Hepatic stellate cell (primary cell): ENCODE data around the gene ARHGEF16.
A peak's percentile ranks its signal among the peaks of the same experiment; 100 is the strongest.

Experiments used
- DNase-seq: peaks from one replicate; pipeline ENCODE4 v3.0.0; 2011; ENCODE audit warnings: low spot score

The ARHGEF16 gene

DNA sequence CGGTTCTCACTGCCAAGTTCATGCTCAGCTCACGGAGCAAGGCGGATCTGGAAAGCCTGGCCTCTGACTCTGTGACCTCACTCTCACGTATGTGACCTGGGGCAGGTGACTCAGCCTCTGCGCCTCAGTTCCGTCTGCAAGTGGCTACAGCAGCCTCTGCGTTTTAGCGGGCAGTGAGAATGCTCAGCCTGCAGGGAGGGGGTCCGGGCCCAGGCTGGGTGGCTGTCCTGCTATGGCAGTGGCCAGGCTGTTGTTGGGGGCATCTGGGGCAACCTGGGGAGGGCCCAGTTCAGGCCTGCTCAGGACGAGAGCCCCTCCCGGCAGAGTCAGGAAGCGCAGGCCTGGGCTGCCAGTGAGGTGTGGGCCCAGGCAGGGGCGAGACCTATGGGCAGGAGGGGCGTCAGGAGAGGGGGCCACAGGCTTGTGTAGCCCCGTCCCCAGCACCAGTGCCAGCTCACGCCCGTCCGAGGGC is 27.9 kb downstream of the ARHGEF16 start:
- no peak for DNase-seq

DNA sequence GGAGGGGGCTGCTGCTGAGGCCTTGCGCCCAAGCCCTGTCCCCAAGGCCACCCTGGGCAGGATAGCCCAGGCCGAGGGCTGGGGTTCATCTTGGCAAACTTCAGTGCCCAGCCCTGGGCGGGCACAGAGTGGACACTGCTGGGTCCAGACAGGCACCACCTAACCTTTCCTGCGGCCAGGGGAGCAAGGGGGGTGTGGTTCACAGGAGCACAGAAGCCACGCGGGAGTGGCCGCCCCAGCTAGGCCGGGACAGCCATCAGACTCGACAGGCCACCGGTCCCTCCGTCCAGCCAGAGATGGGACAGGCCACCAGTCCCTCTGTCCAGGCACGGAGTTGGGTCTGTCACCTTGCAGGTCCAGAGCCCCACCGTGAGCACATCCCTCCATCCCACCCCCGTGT is 28.9 kb downstream of the ARHGEF16 start:
- no peak for DNase-seq

DNA sequence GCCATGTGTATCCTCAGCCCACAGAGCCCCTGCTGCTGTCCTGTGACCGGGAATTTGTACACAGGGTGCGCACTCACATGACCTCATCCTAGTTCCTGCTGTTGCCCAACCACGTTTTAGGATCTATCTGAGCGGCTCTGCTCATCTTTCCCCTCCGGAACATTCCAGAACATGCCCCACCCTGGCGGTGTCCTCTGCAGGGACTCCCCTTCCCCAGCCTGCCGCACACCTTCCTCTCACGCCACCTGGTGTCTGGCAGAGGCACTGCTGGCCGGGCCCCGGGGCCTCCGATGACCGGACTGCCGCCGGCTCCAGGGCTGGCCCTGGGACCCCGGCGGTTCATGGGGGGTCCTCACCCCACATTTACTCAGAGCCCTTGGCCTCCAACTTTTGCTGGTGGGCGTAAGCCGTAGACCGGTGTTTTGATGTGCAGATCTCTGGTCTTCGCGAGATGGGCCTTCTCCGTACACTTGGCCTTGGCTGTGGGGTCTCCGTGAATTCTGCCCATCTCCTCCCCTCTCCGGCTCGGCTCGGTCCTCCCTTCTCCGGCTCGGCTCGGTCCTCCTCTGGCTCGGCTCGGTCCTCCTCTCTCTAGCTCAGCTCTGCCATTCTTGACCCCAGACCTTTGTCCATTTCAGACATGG is 29.5 kb downstream of the ARHGEF16 start:
- DNase-seq = peak; percentile 77

DNA sequence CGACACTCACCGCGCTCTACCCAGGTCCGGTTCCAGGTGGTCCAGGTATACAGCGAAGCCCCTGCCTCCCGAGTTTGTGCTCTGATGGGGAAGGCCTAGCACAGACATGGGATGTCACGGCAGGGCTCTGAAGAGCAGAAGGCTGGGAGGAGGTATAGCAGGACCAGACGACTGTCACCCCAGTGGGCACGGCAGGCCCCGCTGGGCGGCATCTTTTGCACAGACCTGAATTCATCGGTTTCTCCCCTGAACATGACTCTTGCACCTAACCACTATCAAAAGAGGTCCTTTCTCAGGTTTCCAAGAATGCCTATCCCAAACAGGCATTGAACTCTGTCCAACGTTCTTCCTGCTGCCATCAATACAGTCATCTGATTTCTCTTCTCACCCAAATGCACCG is 30.6 kb downstream of the ARHGEF16 start:
- DNase-seq = no peak

DNA sequence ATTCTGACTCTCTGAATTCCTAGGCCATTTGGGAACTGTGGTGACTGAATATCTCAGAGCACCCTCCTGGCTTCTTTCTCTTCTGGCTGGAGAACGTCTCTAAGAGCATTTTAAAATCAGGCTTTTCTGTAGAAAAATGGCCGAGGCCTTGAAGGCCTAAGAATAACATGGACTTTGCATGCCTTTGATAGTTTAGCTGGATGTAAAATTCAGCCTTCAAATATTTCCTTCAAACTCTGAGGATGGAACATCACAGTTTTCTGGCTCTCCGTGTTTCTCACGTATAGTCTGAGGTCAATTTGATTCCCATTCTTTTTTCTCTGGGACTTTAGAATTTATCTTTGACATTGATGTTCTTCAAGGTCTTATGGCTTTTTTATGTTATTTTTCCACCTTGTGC is 34.0 kb downstream of the ARHGEF16 start:
- no peak for DNase-seq

DNA sequence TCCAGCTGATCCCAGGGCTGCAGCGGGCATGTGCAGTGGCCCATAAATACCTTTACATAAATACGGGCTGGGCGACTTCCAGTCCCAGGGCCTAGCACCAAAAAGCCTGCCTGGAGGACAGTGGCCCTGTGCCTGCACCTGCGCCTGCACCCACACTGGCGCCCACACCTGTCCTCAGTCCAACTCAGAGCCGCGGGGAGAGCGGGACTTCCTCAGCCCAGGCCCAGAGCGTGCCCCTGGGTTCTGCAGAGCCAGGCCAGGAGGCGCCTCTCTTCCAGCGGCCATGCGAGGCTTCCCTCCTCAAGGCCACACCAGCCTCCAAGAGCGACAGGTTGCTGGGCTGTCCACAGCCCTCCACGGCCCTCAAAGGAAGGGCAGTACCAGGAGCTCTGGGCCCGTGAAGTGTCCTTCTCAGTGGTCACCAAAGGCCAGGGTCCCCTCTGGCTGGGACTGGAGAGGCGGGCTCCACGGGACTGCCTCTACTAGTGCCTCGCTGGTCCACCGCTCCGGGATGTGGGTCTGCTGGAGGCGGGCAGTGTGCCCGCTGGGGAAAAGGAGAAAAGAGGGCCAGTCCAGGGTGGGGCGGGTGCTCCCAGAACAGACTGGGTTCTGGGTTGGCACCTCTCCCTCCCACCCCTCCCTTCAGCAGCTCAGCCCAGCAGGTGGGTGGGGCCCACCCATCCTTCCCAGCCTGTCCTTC is 35.7 kb downstream of the ARHGEF16 start:
- DNase-seq = no peak

DNA sequence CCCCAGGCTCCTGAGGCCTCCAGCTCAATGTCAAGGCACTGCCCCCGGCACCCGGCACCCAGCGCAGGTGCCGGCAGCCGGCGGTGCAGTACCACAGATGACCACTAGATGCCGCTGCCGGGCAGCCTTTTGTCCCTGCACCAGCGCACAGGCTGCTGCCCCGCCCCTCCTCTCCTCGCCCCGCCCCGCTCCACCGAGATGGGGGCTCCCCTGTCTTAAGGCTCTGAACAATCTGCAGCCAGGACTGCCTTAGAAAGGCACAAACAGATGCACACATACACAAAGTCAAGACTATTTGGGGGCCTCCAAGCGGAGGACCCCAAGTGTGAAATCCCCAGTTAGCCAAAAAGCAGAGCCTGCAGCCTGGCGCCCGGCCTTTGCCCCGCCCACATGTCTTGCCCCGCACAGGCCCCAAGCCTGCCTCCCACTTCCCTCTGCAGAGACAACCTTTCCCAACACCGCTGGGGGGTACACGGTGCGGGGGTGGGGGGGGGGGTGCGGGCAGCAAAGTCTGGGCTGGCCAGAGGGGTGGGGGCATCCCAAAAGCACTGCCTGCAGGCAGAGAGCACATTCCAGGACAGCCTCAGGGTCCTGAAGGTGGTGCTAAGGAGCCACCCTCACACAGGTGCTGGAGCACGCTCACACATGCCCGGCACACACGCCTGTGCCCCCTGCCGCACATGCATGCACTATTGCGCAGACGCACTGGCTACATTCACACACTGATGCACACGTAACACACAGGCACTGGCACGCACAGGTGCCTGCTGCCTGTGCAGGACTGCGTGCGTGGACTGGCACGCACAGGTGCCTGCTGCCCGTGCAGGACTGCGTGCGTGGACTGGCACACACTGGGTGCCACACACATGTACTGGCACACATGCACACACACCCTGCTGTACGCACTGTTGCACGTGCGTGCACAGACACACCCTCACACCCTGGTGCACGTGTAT is 37.1 kb downstream of the ARHGEF16 start:
- DNase-seq = peak; percentile 81

DNA sequence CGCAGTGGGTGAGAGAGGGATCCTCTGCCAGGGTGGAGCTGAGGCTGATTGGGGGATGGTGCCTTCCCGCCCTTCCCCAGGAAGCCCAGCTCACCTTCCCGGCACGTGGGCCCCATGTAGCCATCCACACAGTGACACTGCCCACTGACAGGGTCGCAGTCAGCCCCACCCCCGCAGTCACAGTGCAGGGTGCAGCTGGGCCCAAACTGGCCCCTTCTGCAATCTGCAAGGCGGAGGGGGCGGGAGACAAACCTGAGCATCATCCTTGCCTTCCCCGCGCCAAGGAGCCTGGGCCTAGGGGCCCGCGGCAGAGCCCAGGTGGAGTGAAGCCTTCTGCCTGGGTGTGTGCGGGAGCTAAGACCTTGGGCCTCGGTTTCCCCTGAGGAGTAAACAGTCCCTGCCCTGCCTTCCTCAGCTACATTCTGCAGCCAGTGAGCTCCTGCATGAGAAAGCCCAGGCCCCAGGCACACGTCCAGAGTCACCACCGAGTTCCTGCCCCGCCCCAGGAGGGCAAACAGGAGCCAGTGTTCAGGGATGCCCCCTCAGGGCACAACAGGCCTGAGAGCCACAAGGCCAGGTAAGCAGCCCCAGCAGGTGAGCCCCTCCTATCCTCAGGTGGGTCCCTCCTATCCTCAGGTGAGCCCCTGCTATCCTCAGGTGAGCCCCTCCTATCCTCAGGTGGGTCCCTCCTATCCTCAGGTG is 38.2 kb downstream of the ARHGEF16 start:
- DNase-seq = no peak

DNA sequence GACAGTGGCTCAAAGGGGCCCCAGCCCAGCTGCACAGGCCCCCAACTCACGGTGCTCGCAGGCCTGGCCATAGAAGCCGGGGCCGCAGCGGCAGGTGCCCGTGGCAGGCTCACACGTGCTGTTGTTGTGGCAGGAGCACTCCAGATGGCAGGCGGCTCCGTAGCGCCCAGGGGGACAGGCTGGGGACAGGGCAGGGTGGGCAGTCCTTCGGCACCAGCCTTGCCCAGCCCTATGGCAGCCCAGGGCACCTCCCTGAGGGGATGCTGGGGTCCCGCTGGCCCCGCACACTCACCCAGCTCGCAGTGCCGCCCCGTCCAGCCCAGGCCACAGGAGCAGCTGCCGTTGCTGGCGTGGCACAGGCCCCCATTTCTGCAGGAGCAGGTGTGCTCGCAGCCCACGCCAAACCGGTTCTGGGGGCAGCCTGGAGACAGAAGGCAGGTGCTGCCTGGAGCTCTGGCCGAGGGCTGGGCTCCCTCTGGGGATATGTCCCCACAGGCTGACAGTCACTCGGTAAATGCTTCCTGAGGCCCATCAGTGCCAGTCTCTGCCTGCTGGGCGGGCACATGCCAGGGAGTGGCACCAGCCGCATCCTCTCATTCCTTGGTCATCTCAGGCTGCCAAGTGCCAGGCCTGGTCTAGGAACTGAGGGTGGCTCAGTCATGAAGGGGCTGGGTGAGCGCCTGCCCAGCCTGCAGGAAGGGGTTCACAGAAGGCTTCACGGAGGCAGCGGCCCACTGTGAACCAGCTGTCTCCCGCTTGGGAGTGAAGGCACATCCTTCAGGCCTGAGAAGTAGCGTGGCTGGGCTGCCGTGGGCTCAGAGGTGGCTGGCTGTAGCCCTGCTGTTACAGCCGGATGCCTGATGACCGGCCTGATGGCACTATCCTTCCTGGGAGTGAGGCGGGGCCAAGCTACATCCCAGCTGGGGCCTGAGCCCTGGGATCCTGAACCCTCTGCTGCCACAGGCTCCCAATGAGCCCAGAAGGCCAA is 40.1 kb downstream of the ARHGEF16 start:
- no peak for DNase-seq

DNA sequence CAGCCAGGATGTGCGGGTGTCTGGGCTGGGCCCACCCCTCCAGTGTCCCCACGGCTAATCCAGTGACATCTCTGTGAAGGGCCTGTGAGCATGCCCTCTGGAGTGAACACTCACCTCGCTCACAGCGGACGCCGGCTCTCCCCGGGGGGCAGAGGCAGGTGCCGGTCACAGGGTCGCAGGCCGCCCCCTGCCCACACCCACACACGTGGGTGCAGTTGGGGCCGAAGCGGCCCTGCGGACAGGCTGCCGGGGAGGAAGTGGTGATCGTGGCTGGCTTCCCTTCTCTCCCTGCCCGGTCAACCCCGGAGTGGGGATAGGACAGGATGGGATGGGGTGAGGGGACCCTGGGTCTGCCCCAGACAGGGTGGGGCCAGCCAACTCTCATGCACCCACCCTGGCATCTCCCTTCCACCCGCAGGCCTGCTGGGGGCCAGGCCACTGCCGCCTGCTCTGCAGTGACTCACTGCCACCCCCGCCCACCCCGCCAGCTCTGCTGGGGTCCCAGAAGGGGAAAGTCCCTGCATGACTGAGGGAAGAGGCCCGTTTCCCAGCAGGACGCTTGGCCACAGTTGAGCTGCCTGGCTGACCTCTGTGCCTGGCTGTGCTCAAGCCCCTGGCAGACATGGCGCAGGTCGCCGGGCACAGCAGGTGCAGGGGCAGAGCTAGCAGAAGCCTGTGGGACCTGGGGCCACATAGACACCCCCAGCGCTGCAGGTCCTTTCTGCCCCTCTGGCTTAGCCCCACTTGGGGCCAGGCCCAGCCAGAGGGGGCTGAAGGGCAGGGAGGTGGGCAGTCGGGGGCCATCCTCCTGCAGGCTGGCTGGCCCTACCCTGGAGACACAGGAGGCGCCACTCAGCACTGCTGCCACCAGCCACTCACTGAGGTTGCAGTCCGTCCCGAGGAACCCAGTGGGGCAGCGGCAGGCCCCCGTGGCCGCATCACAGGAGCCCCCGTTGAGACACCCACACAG is 41.6 kb downstream of the ARHGEF16 start:
- no peak for DNase-seq

DNA sequence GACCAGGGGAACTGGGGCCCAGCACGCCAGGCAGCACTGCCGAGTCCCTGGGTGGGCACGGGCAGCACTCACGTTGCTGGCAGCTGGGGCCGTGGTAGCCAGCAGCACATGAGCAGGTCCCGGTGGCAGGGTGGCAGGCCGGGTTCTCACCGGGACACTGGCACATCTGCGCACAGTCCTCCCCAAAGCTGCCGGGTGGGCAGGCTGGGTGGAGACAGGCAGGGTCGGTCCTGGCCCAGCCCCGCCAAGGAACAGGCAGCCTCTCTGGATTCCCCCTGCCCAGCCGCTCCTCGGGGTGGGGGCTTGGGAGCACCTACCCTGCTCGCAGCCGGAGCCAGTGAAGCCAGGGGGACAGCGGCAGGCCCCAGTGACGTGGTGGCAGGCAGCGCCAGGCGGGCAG is 42.5 kb downstream of the ARHGEF16 start:
- DNase-seq = no peak

DNA sequence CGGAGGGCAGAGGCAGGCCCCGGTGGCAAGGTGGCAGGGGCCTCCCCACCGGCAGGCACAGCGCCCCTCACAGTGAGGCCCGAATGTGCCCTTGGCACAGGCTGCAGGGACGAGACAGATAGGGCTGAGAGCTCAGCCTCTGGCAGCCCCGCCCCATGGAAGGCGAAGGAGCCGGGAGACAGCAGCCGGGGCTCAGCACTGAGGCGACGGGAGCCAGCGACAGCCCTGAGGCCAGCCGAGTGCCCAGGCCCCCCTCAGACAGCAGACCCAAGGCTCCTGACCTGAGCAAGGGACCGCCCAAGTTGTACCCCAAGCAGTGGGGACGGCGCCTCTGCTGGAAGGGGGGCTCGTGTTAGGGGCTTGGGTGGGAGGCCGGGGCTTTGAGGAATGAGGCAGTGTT is 43.1 kb downstream of the ARHGEF16 start:
- DNase-seq = no peak

DNA sequence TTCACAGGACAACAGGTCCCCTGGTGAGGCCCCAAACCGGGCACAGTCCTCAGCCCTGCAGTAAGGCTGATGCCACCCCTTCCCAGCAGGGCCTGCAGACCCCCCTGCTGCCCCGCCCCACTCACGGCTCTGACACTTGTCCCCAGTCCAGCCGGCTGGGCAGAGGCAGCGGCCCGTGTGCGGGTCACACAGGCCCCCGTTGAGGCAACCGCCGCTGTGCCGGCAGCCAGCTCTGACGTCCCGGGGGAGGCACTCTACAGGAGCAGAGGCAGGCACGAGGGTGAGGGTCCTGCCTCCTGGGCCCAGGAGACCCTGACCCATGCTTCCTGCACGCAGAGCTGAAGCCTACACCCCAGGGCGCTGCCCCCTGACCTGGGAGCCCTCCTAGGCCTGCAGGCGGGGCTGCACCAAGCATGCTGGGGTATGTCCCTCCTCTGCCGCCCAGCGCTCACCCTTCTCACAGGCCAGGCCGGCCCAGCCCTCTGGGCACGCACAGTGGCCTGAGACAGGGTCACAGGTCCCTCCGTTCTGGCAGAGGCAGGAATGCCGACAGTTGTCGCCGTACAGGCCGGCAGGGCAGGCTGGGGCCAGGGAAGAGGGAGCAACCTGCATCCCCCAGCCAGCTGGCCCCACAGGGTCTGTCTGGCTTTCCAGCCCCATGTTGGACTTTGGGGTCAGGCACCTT is 43.9 kb downstream of the ARHGEF16 start:
- no peak for DNase-seq

DNA sequence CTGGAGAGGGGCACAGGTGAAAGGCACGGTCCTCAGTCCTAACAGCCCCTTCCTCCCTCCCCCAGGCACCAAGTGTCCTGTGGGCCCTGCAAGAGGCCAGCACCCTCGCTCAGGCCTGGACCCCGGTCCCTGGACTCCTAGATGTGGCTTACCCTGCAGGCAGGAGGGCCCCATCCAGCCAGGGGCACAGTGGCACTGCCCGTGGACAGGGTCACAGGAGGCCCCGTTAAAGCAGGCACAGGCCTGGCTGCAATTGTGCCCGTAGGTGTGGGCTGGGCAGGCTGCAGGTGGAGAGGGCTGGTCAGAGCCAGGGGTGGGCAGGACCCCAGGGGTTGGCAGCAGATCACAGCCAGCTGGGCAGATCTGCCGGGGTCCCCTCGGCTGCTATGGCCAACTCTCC is 44.5 kb downstream of the ARHGEF16 start:
- no peak for DNase-seq

DNA sequence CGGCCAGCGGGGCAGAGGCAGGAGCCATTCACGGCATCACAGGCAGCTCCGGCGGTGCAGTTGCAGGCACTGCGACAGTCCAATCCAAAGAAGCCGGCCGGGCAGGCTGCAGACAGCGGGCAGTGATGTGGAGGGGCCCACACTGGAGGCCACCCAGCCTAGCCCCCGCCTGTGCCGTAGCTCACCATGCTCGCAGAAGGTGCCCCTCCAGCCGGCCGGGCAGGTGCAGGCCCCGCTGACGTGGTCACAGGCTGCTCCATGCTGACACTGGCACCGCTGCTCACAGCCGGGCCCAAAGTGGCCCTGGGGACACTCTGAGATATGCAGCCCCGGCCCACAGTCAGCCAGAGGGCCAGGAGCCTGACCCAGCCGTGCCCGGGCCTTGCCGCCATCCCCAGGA is 45.1 kb downstream of the ARHGEF16 start:
- no peak for DNase-seq

DNA sequence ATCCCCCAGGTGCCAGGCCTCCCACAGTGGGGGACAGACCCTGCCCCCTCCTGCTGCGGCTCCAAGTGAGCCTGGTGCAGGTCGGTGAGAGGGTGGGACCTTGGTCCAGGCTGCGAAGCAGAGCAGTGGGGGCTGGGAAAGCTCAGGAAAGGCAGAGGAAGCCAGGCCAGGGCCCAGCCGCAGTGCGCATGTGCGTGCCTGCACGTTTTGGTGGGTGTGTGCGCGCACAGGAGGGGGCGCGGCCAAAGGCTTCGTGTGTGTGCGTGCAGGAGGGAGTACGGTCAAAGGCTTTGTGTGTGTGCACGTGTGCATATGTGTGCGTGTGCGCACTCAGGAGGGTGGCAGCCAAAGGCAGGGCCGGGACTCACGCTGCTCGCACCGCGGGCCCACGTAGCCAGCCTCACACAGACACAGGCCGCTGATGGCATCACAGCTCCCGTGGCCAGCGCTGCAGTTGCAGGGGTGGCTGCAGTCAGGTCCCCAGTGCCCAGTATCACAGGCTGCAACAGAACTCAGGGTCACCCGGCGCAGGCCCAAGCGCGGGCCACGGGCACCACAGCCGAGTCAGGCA is 45.9 kb downstream of the ARHGEF16 start:
- no peak for DNase-seq

DNA sequence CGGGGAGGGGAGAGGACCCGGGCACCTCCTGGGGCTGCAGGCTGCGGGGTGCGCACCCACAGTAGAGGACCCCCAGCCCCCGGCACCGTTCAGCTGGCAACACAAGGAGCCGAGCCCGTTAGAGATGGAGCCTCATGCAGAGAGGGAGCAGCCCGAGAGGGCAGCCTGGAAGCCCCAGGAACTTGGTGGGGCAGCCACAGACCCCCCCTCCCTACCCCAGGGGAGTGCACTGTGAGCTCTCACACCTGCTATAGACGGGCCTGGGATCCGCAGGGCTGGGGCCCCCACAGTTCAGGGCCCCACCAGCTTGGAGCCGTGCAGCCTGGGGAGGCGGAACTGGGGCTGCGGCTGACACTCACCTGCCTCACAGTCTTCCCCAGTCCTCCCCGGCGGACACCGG is 47.0 kb downstream of the ARHGEF16 start:
- no peak for DNase-seq

DNA sequence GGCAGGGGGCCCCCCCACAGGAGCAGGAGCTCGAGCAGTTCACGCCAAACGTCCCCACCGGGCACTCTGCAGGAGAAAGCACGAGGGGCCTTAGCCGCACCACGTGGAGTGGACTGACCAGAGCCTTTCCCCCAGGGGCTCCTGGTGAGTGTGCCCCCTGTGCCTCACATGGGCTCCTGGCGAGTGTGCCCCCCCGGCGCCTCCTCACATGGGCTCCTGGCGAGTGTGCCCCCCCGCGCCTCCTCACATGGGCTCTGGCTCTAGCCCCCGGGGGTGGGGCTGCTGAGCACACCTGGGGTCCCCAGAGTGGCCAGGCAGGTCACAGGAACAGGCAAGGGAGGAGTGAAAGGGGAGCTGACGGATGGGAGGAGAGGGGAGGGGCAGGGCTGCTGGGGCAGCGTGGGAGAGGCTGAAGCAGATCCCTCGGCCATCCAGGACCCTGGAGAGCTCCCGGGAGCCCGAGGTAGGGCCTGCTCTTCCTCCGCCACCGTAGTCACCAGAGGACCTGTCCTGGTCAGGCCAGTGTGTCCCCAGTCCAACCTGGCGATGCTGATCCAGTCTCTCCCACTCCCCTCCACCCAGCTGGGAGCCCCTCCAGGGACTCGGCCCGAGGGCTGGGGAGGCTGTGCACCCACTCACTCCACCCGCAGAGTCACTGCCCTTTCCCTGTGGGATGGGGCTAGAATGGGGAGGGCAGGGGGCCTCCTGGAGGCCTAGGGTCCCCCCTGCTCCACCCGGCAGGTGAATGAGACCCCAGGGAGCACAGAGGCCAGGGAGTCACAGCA is 47.6 kb downstream of the ARHGEF16 start:
- peak; percentile 62 for DNase-seq
